ENCODE data around the gene SLC25A34. TPM values are rescaled to one million over a fixed set of nuclear protein-coding genes. Genes with fewer than 3 reads are reported as not detected.
A peak's percentile ranks its signal among the peaks of the same experiment; 100 is the strongest.
"Not testable (repeated sequence)": the region's sequence is repeated elsewhere in the genome, so short reads cannot be mapped to it uniquely, and the experiment has no call there.

The SLC25A34 gene
- polyA plus RNA-seq (ENCODE audit: insufficient read length in 12 of 12), result 1 to 10 TPM in 10 of 12 donors, not detected in 2; 2.8 to 7.8 (median 4.4) TPM
- long read RNA-seq, donor 1, result 0 reads
- long read RNA-seq, donor 2, result 0 reads
- long read RNA-seq, donor 3, result 0 reads
- long read RNA-seq, donor 4, result 0 reads
- long read RNA-seq, donor 5, partial matches to known transcripts, result 0 of 3 reads
- long read RNA-seq, donor 5, other reads (novel, unspliced or antisense), result 0 of 3 reads
- long read RNA-seq, donor 6, result 0 reads
- long read RNA-seq, donor 7, result 0 reads
- long read RNA-seq, donor 8, result 0 reads
- long read RNA-seq, donor 9, result 0 reads
- long read RNA-seq, donor 10, partial matches to known transcripts, result 0 of 1 reads
- long read RNA-seq, donor 10, other reads (novel, unspliced or antisense), result 0 of 1 reads
- long read RNA-seq, donor 11, partial matches to known transcripts, result 0 of 1 reads
- long read RNA-seq, donor 11, other reads (novel, unspliced or antisense), result 0 of 1 reads

GRCh38 chr1:15736038-15736891, at the start of gene SLC25A34:
Gene SLC25A34, plus strand, starts transcription at chr1:15736258. Its CDS starts 228 bp downstream, at chr1:15736486.
- peak; percentile 40 for DNase-seq

GRCh38 chr1:15687446-15687845, 48.6 kb upstream of the SLC25A34 start:
- DNase-seq, result no peak

- no peak for DNase-seq
Observed at GRCh38 chr1:15690317-15690716, 45.7 kb upstream of the SLC25A34 start.

GRCh38 chr1:15691434-15692032, 44.5 kb upstream of the SLC25A34 start:
- DNase-seq, result peak; percentile 54

GRCh38 chr1:15692121-15692682, 43.9 kb upstream of the SLC25A34 start:
- DNase-seq, result no peak

GRCh38 chr1:15693371-15693770, 42.7 kb upstream of the SLC25A34 start:
- DNase-seq, result no peak

GRCh38 chr1:15696956-15697521, 39.0 kb upstream of the SLC25A34 start:
- DNase-seq, result no peak

- DNase-seq, result no peak
Observed at GRCh38 chr1:15698201-15698600, 37.9 kb upstream of the SLC25A34 start.

- not testable (repeated sequence) for DNase-seq
Observed at GRCh38 chr1:15699321-15699720, 36.7 kb upstream of the SLC25A34 start.

- DNase-seq, result no peak
Observed at GRCh38 chr1:15700508-15700907, 35.5 kb upstream of the SLC25A34 start.

- no peak for DNase-seq
Observed at GRCh38 chr1:15701784-15702183, 34.3 kb upstream of the SLC25A34 start.

- DNase-seq, result no peak
Observed at GRCh38 chr1:15702722-15703550, 33.1 kb upstream of the SLC25A34 start.

GRCh38 chr1:15703562-15703961, 32.5 kb upstream of the SLC25A34 start:
- DNase-seq, result peak; percentile 64

- no peak for DNase-seq
Observed at GRCh38 chr1:15704526-15705183, 31.4 kb upstream of the SLC25A34 start.

GRCh38 chr1:15705184-15705566, 30.9 kb upstream of the SLC25A34 start:
- DNase-seq, result no peak

- DNase-seq, result no peak
Observed at GRCh38 chr1:15706751-15707150, 29.3 kb upstream of the SLC25A34 start.

GRCh38 chr1:15707239-15707925, 28.7 kb upstream of the SLC25A34 start:
- no peak for DNase-seq

GRCh38 chr1:15708486-15709137, 27.4 kb upstream of the SLC25A34 start:
- DNase-seq, result no peak

- no peak for DNase-seq
Observed at GRCh38 chr1:15709226-15709625, 26.8 kb upstream of the SLC25A34 start.
